Measurements from ENCODE around the gene SRPK3.
A peak's percentile ranks its signal among the peaks of the same experiment; 100 is the strongest.
"Not testable (repeated sequence)": the region's sequence is repeated elsewhere in the genome, so short reads cannot be mapped to it uniquely, and the experiment has no call there.

Gene SRPK3

GRCh38 chrX:153812220-153812619 is 31.4 kb downstream of the SRPK3 start:
- no peak overlapping the region for H3K4me3 ChIP-seq (ENCODE audit: insufficient read depth, low read depth, low read length)

GRCh38 chrX:153813161-153813560 is 32.3 kb downstream of the SRPK3 start:
- H3K4me3 ChIP-seq (ENCODE audit: insufficient read depth, low read depth, low read length), result no peak overlapping the region
- H3K27me3 ChIP-seq (ENCODE audit: control insufficient read depth, insufficient read depth, low read length, poor library complexity, severe bottlenecking), result no peaks in the 10 kb centered on the region
- peaks cover 4% of the 10 kb centered on the region for H3K4me1 ChIP-seq (ENCODE audit: control insufficient read depth, insufficient read depth, low read length)
- 98% methylated on average over 4 to 5 of the region's 5 CpGs for WGBS, 2 experiments
- H3K36me3 ChIP-seq (ENCODE audit: control insufficient read depth, insufficient read depth, low read length), result no peaks in the 10 kb centered on the region
- H3K9me3 ChIP-seq (ENCODE audit: control insufficient read depth, low read length), result no peaks in the 10 kb centered on the region
- H3K27ac ChIP-seq (ENCODE audit: insufficient read depth, low read depth, low read length, poor library complexity, severe bottlenecking), result no peak overlapping the region

More at GRCh38 chrX:153812220-153812619, 31.4 kb downstream of the SRPK3 start:
- Histone ChIP-seq H3K27ac (ENCODE audit: insufficient read depth, low read depth, low read length, poor library complexity, severe bottlenecking) (peak overlapping the region; percentile 8), H3K9me3 (ENCODE audit: control insufficient read depth, low read length) (no peaks in the 10 kb centered on the region), H3K4me1 (ENCODE audit: control insufficient read depth, insufficient read depth, low read length) (peaks cover 4% of the 10 kb centered on the region), H3K36me3 (ENCODE audit: control insufficient read depth, insufficient read depth, low read length) (no peaks in the 10 kb centered on the region), H3K27me3 (ENCODE audit: control insufficient read depth, insufficient read depth, low read length, poor library complexity, severe bottlenecking) (no peaks in the 10 kb centered on the region)
- 39 to 42% methylated on average over 14 of the region's 14 CpGs for WGBS, 2 experiments

- H3K4me3 ChIP-seq (ENCODE audit: insufficient read depth, low read depth, low read length), result no peak overlapping the region
- no peaks in the 10 kb centered on the region for H3K9me3 ChIP-seq (ENCODE audit: control insufficient read depth, low read length)
- H3K4me1 ChIP-seq (ENCODE audit: control insufficient read depth, insufficient read depth, low read length), result peaks cover 11% of the 10 kb centered on the region
- no peaks in the 10 kb centered on the region for H3K27me3 ChIP-seq (ENCODE audit: control insufficient read depth, insufficient read depth, low read length, poor library complexity, severe bottlenecking)
- no peaks in the 10 kb centered on the region for H3K36me3 ChIP-seq (ENCODE audit: control insufficient read depth, insufficient read depth, low read length)
- H3K27ac ChIP-seq (ENCODE audit: insufficient read depth, low read depth, low read length, poor library complexity, severe bottlenecking), result no peak overlapping the region
- WGBS, 2 experiments, result 90 to 92% methylated on average over 19 of the region's 19 CpGs
These were observed 33.9 kb downstream of the SRPK3 start for GRCh38 chrX:153814591-153815315.

- Histone ChIP-seq H3K36me3 (ENCODE audit: control insufficient read depth, insufficient read depth, low read length) (no peaks in the 10 kb centered on the region), H3K4me3 (ENCODE audit: insufficient read depth, low read depth, low read length) (no peak overlapping the region), H3K27ac (ENCODE audit: insufficient read depth, low read depth, low read length, poor library complexity, severe bottlenecking) (no peak overlapping the region), H3K9me3 (ENCODE audit: control insufficient read depth, low read length) (no peaks in the 10 kb centered on the region), H3K27me3 (ENCODE audit: control insufficient read depth, insufficient read depth, low read length, poor library complexity, severe bottlenecking) (no peaks in the 10 kb centered on the region), H3K4me1 (ENCODE audit: control insufficient read depth, insufficient read depth, low read length) (peaks cover 12% of the 10 kb centered on the region)
- 94 to 96% methylated on average over 18 to 25 of the region's 25 CpGs for WGBS, 2 experiments
These were observed 36.2 kb downstream of the SRPK3 start for GRCh38 chrX:153816831-153817690.

GRCh38 chrX:153818064-153818463 is 37.2 kb downstream of the SRPK3 start:
- not testable (repeated sequence) for H3K9me3 ChIP-seq (ENCODE audit: control insufficient read depth, low read length); H3K4me1 ChIP-seq (ENCODE audit: control insufficient read depth, insufficient read depth, low read length); H3K27ac ChIP-seq (ENCODE audit: insufficient read depth, low read depth, low read length, poor library complexity, severe bottlenecking); H3K4me3 ChIP-seq (ENCODE audit: insufficient read depth, low read depth, low read length); H3K36me3 ChIP-seq (ENCODE audit: control insufficient read depth, insufficient read depth, low read length); H3K27me3 ChIP-seq (ENCODE audit: control insufficient read depth, insufficient read depth, low read length, poor library complexity, severe bottlenecking)
- WGBS, 2 experiments, result 92 to 95% methylated on average over 7 of the region's 9 CpGs

GRCh38 chrX:153818571-153819383 is 37.9 kb downstream of the SRPK3 start:
- 3 to 4% methylated on average over 67 of the region's 67 CpGs for WGBS, 2 experiments
- peak overlapping the region; percentile 77 for H3K27ac ChIP-seq (ENCODE audit: insufficient read depth, low read depth, low read length, poor library complexity, severe bottlenecking)

GRCh38 chrX:153819384-153820040 is 38.7 kb downstream of the SRPK3 start:
- peaks cover 8% of the 10 kb centered on the region for H3K4me1 ChIP-seq (ENCODE audit: control insufficient read depth, insufficient read depth, low read length)
- no peaks in the 10 kb centered on the region for H3K27me3 ChIP-seq (ENCODE audit: control insufficient read depth, insufficient read depth, low read length, poor library complexity, severe bottlenecking)
- peak overlapping the region; percentile 77 for H3K27ac ChIP-seq (ENCODE audit: insufficient read depth, low read depth, low read length, poor library complexity, severe bottlenecking)
- H3K9me3 ChIP-seq (ENCODE audit: control insufficient read depth, low read length), result no peaks in the 10 kb centered on the region
- no peaks in the 10 kb centered on the region for H3K36me3 ChIP-seq (ENCODE audit: control insufficient read depth, insufficient read depth, low read length)
- 34 to 39% methylated on average over 23 of the region's 23 CpGs for WGBS, 2 experiments
- H3K4me3 ChIP-seq (ENCODE audit: insufficient read depth, low read depth, low read length), result peak overlapping the region; percentile 32

More at GRCh38 chrX:153818571-153819383, 37.9 kb downstream of the SRPK3 start:
- H3K9me3 ChIP-seq (ENCODE audit: control insufficient read depth, low read length), result no peaks in the 10 kb centered on the region
- H3K27me3 ChIP-seq (ENCODE audit: control insufficient read depth, insufficient read depth, low read length, poor library complexity, severe bottlenecking), result no peaks in the 10 kb centered on the region
- H3K4me3 ChIP-seq (ENCODE audit: insufficient read depth, low read depth, low read length), result peak overlapping the region; percentile 32
- no peaks in the 10 kb centered on the region for H3K36me3 ChIP-seq (ENCODE audit: control insufficient read depth, insufficient read depth, low read length)
- peaks cover 8% of the 10 kb centered on the region for H3K4me1 ChIP-seq (ENCODE audit: control insufficient read depth, insufficient read depth, low read length)

- Histone ChIP-seq H3K4me1 (ENCODE audit: control insufficient read depth, insufficient read depth, low read length) (peaks cover 8% of the 10 kb centered on the region), H3K9me3 (ENCODE audit: control insufficient read depth, low read length) (no peaks in the 10 kb centered on the region), H3K4me3 (ENCODE audit: insufficient read depth, low read depth, low read length) (no peak overlapping the region), H3K27ac (ENCODE audit: insufficient read depth, low read depth, low read length, poor library complexity, severe bottlenecking) (no peak overlapping the region), H3K27me3 (ENCODE audit: control insufficient read depth, insufficient read depth, low read length, poor library complexity, severe bottlenecking) (no peaks in the 10 kb centered on the region), H3K36me3 (ENCODE audit: control insufficient read depth, insufficient read depth, low read length) (no peaks in the 10 kb centered on the region)
- WGBS, 2 experiments, result 86 to 90% methylated on average over 7 of the region's 7 CpGs
These were observed 39.8 kb downstream of the SRPK3 start for GRCh38 chrX:153820601-153821000.

GRCh38 chrX:153821066-153821465 is 40.2 kb downstream of the SRPK3 start:
- Histone ChIP-seq H3K4me3 (ENCODE audit: insufficient read depth, low read depth, low read length) (no peak overlapping the region), H3K9me3 (ENCODE audit: control insufficient read depth, low read length) (no peaks in the 10 kb centered on the region), H3K4me1 (ENCODE audit: control insufficient read depth, insufficient read depth, low read length) (peaks cover 8% of the 10 kb centered on the region), H3K27me3 (ENCODE audit: control insufficient read depth, insufficient read depth, low read length, poor library complexity, severe bottlenecking) (no peaks in the 10 kb centered on the region), H3K36me3 (ENCODE audit: control insufficient read depth, insufficient read depth, low read length) (no peaks in the 10 kb centered on the region), H3K27ac (ENCODE audit: insufficient read depth, low read depth, low read length, poor library complexity, severe bottlenecking) (no peak overlapping the region)
- WGBS, 2 experiments, result 69 to 83% methylated on average over 9 of the region's 9 CpGs
